ENCODE measurements around the gene FRMD3.
"Not testable (repeated sequence)": the region's sequence is repeated elsewhere in the genome, so short reads cannot be mapped to it uniquely, and the experiment has no call there.

FRMD3 gene

GRCh38 chr9:83521011-83521410, 17.2 kb downstream of the FRMD3 start:
- no peak for DNase-seq

- no peak for DNase-seq
These were observed 17.9 kb downstream of the FRMD3 start for GRCh38 chr9:83520292-83520691.

GRCh38 chr9:83517980-83518379, 20.2 kb downstream of the FRMD3 start:
- not testable (repeated sequence) for DNase-seq

GRCh38 chr9:83514767-83515166, 23.4 kb downstream of the FRMD3 start:
- DNase-seq, result no peak

- no peak for DNase-seq
These were observed 25.6 kb downstream of the FRMD3 start for GRCh38 chr9:83512621-83513020.

- peak; percentile 45 for DNase-seq
These were observed 27.1 kb downstream of the FRMD3 start for GRCh38 chr9:83511051-83511450.

- DNase-seq, result no peak
These were observed 28.8 kb downstream of the FRMD3 start for GRCh38 chr9:83509402-83509801.

- DNase-seq, result no peak
These were observed 30.1 kb downstream of the FRMD3 start for GRCh38 chr9:83508067-83508466.

- peak; percentile 64 for DNase-seq
These were observed 32.9 kb downstream of the FRMD3 start for GRCh38 chr9:83505282-83505681.

GRCh38 chr9:83503866-83504265, 34.3 kb downstream of the FRMD3 start:
- no peak for DNase-seq

- DNase-seq, result no peak
These were observed 36.6 kb downstream of the FRMD3 start for GRCh38 chr9:83501565-83501964.

- no peak for DNase-seq
These were observed 40.8 kb downstream of the FRMD3 start for GRCh38 chr9:83497441-83497840.

GRCh38 chr9:83491995-83492394, 46.2 kb downstream of the FRMD3 start:
- no peak for DNase-seq

- DNase-seq, result no peak
These were observed 46.8 kb downstream of the FRMD3 start for GRCh38 chr9:83491413-83491812.

- no peak for DNase-seq
These were observed 48.2 kb downstream of the FRMD3 start for GRCh38 chr9:83489961-83490360.

GRCh38 chr9:83484990-83485389, 53.2 kb downstream of the FRMD3 start:
- DNase-seq, result no peak

GRCh38 chr9:83483223-83483622, 55.0 kb downstream of the FRMD3 start:
- no peak for DNase-seq

GRCh38 chr9:83479765-83480164, 58.4 kb downstream of the FRMD3 start:
- DNase-seq, result no peak

GRCh38 chr9:83477571-83477970, 60.6 kb downstream of the FRMD3 start:
- DNase-seq, result no peak

- no peak for DNase-seq
These were observed 61.1 kb downstream of the FRMD3 start for GRCh38 chr9:83477120-83477519.

GRCh38 chr9:83476513-83476912, 61.7 kb downstream of the FRMD3 start:
- DNase-seq, result no peak

GRCh38 chr9:83475741-83476140, 62.5 kb downstream of the FRMD3 start:
- DNase-seq, result no peak

GRCh38 chr9:83474631-83475030, 63.6 kb downstream of the FRMD3 start:
- no peak for DNase-seq

GRCh38 chr9:83473488-83473971, 64.7 kb downstream of the FRMD3 start:
- DNase-seq, result no peak

GRCh38 chr9:83472764-83473163, 65.4 kb downstream of the FRMD3 start:
- DNase-seq, result no peak

GRCh38 chr9:83472221-83472665, 66.0 kb downstream of the FRMD3 start:
- peak; percentile 48 for DNase-seq
